GM21390 (cell line): Measurements from ENCODE around the gene POLR3A.
"Not testable (repeated sequence)": the region's sequence is repeated elsewhere in the genome, so short reads cannot be mapped to it uniquely, and the experiment has no call there.

Experiments used
- ATAC-seq: cut with Tn5 transposase; IDR thresholded peaks from one replicate; pipeline ENCODE4 v1.9.1; 2021; ENCODE audit not compliant: unreplicated experiment

Gene POLR3A

DNA sequence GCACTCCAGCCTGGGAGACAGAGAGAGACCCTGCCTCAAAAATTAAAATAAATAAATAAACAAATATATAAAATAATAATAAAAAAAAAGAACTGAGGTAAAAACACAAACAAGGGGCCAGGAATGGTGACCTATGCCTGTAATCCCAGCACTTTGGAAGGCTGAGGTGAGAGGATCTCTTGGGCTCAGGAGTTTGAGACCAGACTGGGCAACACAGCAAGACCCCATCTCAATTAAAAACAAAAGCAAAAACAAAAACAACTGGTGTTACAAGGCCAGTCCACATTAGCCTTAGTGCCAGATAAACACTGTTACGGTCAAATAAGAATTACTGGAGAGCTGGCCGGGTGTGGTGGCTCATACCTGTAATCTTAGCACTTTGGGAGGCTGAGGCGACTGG lies 5.6 kb downstream of the POLR3A start:
- no peak for ATAC-seq

DNA sequence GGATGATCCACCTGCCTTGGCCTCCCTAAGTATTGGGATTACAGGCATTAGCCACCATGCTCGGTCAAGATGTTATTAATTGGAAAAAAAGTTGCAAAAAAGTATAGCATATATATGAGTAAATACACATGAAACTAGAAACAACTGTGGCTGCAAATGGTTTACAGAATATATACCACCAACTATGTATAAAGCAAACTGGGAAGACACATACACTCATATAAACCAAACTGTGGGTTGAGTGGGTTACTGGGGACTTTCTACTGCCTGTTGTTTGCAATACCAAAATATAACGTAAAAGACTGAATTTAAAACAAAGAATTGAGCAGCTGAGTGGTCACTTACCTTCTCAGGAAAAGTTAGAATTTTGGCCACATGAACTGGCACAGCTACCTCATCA lies 8.1 kb downstream of the POLR3A start:
- no peak for ATAC-seq

DNA sequence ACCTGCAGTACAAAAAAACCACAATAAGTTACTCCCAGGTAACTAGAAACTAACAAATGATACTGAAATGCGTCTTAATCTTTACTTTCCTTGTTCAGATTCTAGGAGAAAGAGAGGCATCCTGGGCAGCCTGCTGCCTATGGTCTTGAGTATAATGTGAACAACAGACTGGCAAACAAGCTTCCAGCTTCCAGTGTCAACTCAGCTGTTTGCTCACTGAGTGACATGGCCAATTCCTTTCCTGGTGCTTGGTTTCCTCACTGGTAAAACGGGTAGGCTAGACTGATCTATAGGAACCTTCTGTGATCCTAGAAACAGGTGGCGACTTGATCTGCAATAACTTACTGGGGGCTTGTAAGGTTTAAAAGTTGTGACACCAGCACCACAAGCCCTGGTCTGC lies 10.1 kb downstream of the POLR3A start:
- ATAC-seq = no peak

DNA sequence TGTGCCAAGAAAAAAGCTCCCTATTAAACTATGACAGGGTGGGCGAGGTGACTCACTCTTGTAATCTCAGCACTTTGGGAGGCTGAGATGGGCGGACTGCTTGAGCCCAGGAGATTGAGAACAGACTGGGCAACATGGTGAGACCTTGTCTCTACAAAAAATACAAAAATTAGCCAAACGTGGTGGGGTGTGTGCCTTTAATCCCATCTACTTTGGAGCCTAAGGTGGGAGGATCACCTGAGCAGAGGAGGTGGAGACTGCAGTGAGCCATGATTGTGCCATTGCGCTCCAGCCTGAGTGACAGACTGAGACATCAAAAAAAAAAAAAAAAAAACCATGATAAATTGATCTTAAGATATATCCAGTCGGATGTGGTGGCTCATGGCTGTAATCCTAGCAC lies 11.5 kb downstream of the POLR3A start:
- no peak for ATAC-seq

DNA sequence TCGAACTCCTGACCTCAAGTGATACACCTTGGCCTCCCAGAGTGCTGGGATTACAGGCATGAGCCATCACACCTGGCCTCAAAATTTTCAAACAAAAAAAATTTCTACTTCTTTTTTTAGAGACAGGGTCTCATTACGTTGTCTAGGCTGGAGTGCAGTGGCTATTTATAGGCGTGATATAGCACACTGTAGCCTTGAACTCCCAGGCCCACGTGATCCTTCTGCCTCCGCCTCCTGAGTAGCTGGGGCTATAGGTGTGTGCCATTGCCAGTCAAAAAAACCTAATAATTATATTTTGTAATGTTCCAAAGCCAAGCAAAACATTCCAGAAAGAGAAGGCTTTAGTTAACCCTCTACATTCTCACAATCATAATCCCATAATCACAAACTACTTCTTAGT lies 13.8 kb downstream of the POLR3A start:
- ATAC-seq = no peak

DNA sequence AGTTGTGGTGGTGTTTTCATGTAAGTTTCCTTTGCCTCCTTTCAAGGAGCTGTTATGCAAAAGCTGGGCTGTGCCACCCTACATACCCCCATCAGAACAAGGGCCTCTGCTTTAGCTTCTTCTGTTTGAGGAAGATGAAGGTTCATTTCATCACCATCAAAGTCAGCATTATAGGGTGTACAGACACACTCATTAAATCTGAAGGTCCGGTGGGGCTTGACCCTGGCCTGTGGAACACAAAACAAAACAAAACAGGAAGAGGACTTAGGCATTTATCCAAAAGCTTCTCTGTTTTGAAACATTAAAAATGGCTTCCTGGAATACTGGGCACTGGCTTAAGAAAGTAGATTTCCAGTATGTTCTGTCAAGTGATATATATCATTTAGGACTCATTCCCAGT lies 15.8 kb downstream of the POLR3A start:
- ATAC-seq = no peak

DNA sequence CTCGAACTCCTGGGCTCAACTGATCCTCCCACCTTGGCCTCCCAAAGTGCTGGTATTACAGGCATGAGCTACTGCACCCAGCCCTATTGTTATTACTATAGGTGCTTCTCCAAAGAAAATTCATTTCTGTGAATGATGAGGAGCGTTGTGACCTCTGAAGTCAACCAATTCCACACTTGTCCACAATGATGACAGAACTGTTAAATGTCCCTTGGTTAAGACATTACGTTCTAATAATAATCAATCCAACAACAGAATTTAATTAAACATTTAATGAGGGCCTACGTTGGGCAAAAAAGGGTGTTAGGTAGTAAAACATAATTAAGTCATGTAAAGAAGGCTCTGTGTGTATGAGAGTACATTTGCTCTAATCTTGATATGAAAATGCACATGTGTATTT lies 18.2 kb downstream of the POLR3A start:
- ATAC-seq = no peak

DNA sequence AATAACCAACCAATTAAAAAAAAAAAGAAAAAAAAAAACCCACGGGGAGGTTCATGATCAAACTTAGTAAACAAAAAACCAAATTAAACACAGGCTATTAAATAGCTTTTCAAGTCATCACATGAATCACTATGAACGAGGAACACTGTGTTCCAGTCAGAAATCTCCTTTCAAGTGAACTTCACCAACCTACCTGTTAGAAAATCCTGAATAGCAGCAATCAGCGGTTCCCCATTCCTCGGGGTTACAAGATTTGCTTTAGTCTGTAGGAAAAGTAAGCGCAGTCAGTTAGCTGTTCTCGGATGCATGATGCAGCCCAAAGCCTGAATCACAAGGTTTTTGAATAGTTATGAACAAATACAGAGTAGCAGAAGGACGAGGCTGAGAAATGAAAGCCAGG lies 19.0 kb downstream of the POLR3A start:
- ATAC-seq = no peak

DNA sequence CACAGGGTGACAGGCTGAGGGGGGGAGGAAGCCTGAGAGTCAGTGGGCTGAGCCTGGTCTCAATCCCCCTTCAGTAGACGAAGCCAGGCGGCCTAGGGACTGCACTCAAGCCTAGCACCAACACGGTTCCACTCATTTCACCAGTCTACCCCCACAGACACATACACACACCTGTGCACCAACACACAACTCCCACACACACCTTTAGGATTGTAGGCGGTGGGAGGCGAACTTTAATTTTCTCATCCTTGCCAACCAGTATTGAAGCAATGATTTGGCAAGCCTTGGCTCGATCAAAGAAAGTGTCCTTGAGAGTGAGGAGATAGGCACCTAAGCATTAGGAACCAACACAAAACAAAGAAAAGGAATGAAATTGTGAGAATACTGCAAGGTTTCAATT lies 19.7 kb downstream of the POLR3A start:
- no peak for ATAC-seq

DNA sequence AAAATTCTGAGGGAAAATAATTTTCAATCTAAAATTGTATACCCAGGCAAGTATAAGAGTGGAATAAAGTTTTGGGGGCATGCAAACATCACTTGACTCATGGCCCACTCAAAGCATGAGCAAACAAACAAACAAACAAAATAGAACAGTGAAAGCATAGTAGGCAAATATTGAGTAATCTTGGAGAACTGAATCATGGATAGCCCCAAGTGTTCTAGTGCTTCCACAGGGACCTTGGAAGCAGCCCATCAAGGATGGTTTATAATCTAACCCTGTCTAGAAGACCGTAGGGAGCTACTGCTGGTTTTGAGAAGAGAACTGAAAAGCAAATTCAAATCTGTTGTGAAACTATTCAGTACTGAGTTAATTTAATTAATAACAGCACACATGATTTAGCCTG lies 22.1 kb downstream of the POLR3A start:
- no peak for ATAC-seq

DNA sequence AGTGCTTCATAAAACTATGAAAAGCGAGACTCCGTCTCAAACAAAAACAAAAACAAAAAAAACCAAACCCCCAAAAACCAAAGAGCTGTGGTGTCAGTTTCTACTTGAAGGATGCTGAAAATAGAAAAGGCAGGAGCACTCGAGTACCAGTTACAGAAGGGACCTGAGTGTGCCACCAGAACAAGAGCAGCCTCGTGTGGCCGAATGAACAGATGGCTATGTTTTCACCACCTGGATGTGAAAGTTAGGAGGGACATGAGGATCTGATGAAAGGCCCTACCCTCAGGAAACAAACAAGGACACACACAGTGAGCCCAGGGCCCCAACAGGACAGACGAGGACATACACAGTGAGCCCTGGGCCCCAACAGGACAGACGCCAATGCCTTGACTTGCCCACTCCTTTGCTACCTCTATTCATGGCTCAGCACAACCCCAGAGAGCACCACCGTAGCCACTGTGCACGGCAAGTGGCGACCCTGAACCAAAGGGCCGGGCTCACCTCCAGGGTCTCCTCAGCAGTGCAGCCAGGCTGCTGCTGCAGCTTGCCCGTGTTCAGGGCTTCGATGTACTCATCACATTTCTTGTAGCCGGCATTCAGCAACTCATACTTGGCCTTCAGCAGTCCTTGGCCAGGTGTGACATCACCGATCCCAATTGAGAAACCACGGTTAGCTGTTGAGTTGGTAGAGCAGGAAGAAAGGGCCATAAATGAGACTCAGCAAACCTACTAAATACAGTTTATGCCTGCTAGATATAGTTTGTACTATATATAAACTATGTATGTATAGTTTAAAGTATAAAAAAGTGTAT lies 24.9 kb downstream of the POLR3A start:
- ATAC-seq = no peak

DNA sequence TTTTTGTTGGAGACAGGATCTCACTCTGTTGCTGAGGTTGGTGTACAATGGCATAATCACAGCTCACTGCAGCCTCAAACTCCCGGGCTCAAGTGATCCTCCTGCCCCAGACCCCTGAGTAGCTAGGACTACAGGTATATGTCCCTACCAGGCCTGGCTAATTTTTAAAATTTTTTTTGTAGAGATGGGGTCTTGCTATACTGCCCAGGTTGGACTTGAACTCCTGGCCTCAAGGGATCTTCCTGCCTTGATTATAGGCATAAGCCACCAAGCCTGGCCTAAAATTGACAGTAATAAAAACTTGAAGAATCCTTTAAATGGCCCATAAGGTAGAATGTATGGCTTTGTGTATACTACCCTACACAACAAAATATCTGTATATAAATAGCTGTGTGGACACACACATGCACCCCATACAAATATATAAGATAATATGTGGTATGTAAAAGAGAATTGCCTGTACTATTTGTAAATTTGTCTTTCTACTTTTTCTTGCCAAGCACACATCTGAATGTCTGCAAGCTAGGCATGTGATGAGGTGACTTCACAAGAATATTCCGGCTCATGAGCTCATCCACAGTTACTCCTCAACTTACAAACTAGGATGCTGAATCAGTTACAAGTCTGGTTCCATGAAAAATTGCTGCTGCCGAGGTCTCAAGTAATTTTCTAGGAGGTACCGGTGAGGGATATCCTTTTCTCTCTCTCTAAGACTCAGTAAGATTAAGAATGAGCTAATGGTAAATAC lies 26.6 kb downstream of the POLR3A start:
- ATAC-seq = no peak

DNA sequence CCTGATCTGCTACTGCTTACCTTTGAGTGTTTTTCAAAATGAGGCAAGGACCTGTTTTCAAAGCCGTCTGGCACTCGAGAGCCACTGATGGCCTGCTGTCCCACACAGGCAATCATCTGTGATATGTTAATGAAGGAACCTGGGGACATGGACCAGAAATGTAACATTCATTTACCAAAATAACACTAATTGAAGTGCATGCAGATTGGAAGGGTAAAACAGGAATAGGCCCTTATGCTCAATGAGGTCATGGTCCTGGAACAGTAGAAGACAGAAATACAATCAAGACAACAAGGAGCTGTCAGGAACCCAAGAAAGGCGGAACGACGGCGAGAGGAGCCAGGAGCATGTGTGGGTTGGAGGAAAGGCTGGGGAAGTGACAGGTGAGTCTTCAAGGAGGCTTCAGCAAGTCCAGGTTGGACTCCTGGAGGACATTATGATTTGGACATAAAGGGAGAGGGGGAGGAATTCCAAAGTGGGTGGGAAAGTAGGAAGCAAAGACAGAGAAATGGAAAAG lies 28.3 kb downstream of the POLR3A start:
- no peak for ATAC-seq

DNA sequence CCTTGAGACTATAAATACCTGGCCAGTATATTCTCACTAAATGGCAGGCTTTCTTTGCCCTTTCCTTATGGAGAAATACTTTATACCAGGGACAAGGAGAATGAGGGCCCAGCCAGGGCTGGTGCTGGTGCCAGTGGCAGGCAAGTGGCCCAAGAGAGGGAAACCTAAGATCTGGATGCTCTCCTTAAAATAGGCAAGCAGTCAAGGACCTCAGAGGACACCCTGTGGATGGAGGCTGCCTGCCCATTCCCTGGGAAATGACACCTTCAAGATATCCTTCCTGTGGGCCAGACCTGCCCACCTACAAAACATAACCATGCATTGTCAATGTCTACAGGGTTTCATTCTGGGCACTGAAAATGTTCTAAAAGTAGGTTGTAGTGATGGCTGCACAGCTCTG lies 29.1 kb downstream of the POLR3A start:
- ATAC-seq = no peak

DNA sequence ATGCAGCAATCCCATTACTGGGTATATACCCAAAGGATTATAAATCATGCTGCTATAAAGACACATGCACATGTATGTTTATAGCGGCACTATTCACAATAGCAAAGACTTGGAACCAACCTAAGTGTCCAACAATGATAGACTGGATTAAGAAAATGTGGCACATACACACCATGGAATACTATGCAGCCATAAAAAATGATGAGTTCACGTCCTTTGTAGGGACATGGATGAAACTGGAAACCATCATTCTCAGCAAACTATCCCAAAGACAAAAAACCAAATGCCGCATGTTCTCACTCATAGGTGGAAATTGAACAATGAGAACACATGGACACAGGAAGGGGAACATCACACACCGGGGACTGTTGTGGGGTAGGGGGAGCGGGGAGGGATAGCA lies 30.5 kb downstream of the POLR3A start:
- ATAC-seq = not testable (repeated sequence)

DNA sequence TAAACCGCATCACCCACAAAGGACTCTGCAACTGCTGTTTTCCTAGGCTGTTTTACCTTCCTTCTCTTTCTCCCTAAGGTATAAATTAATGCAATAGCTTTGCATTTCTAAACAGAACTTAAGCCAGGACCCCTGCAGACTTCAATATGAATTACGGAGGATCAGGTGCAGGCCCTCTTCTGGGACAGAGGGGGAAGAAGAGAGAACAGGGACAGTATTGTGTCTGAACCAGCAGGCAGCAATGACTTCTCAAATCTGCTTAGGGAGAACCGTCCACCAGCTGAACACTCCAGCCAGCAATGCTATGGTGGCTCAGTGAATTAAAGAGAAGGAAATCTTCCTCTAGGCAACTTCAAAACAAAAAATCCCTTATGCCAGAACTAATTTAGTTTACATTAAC lies 35.7 kb downstream of the POLR3A start:
- no peak for ATAC-seq

DNA sequence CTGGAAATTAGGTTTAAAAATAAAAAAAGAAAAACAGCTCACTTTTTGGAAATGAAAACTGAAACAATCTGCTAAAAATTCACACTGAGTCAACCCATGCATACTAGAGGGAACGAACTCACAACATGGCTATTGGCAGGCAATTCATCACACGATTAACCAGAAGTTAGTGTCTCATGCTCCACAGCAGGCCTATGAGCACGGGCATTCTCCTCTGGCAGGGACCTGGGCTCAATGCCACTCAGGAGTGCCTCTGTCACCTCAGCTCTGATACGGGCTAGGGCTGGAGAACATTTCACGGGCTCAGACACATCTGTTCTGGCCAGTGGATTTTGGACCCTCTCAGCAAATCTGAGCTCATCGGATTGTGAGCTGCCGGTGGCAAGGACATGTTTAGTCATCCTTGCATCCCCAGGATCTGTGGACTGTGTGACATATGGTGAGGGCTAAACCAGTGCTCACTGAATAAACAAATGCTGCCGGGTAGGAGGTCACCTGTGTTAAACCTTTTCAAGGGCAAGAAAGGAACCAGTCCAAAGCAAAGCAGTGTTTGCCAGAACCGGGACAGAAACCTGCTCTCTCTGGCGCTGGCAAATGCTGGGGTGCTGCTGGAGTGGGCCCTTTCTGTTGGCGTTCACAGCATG lies 40.1 kb downstream of the POLR3A start:
- ATAC-seq = no peak

DNA sequence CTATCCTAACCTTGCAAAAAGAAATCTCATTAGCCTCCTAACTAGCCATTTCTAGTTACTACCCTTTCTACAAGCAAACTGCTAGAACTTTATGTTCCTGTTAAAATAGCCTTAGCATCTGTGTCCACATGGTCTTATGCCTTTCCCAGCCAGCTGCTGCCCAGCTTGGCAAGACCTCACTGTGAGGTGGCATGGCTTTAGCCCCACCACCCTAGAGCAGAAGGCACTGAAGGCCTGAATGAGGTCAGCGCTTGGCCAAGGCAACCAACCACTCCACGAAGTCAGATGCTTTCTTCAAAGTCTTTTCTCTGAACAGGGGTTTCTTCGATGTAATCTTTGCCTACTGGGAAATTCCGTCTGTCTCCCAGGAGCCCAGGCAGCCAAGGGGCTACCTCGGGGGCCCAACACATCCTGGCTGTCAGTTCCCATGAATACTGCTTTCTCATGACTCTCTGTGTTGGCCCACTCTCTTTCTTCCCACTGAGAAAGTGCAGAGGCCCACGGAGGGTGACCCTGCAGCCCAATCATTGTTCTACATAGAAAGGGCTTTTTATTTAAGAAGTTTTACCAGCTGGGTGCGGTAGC lies 41.6 kb downstream of the POLR3A start:
- ATAC-seq = no peak

DNA sequence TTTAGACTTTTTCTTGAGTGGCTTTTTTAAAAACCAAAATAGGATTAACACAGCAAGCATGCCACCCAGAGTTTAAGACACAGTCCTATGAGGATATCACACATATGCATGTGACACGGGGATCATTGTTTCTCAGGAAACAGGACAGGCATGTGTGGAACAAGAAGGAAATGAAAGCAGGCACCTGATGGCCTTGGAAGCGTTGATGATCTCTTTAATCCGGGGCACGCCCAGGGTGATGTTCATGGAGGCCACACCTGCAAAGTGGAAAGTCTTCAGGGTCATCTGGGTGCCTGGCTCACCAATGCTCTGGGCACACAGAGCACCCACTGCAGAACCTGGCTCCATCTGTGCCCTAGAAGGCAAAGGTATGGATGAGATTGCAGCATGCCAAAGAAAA lies 44.3 kb downstream of the POLR3A start:
- ATAC-seq = no peak

DNA sequence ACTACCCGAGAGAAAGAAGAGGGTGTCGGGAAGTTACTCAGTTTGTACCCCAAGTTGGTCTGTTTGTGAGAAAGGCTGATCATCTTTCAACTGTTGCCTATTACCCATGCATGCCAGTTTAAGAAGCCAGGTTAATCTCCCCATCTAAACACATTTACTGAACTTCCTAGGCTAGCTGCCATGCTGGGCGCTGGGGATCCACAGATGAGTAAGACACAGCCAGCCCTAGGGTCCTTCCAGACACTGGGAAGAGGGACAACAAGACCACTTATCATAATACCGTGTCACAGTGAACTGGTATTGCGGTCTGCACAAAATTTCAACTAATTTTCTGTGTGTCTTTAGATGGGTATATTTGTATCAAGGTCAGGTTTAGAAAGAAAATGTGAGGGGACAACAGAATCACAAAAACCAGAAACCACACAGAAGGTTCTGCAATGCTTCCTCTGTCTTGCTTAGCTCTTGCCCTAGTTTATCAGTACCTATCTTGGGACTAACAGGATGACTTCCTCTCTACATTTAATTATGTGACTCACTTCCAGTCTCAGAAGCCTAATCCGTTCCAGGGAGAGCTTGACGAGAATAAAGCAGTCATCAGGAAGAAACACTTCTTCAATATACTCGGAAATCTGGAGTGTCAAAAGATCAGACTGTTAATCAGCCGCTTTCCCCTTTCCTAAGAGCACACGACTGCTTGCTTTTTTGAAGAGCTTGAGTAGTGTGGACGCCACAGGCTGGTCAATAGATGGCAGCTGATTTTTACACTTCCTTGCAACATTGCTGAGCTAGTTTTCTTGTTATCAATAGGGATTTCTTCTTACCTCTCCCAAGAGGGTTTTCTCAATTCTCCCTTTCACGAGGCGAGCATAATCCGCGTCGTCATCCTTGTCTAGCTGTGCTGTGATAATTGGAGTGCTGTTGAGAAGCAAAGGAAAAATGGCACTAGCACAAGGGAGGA lies 45.7 kb downstream of the POLR3A start:
- ATAC-seq = no peak
